HL-60 (cell line): ENCODE measurements around the gene LAMC1.

Experiments used
- GABPA ChIP-seq: IDR thresholded peaks from 2 replicates; pipeline ENCODE4 v1.6.1; 2012; ENCODE audit warnings: low read depth
- POLR2AphosphoS5 ChIP-seq: IDR thresholded peaks from 2 replicates; pipeline ENCODE4 v1.6.1; 2012; ENCODE audit warnings: low read depth
- SPI1 ChIP-seq: IDR thresholded peaks from 2 replicates; pipeline ENCODE4 v1.6.1; 2012; ENCODE audit warnings: low read depth, mild to moderate bottlenecking, borderline replicate concordance
- TF ChIP-seq, protein P1 (sequence below): IDR thresholded peaks from one replicate; pipeline ENCODE4 v1.5.1; 2011; ENCODE audit warnings: low read length, control low read depth, inconsistent platforms; ENCODE audit not compliant: insufficient read depth
- TF ChIP-seq, protein P2 (sequence below): IDR thresholded peaks from 2 replicates; pipeline ENCODE4 v1.6.1; 2012; ENCODE audit warnings: low read depth; ENCODE audit not compliant: insufficient replicate concordance

DNA sequence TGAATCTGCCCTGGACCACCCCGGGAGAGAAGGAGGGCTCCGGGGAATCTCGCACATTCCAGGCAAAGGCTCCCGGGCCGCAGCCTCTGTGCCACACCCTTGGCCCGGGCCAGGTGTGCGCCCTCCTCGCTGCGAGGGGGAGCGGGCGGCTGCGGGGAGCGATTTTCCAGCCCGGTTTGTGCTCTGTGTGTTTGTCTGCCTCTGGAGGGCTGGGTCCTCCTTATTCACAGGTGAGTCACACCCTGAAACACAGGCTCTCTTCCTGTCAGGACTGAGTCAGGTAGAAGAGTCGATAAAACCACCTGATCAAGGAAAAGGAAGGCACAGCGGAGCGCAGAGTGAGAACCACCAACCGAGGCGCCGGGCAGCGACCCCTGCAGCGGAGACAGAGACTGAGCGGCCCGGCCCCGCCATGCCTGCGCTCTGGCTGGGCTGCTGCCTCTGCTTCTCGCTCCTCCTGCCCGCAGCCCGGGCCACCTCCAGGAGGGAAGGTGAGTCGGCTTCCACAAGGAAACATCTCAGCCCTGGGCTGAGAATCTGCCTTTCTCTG, 162.8 kb downstream of the LAMC1 start, which contains the start of gene LAMC2:
- TF ChIP-seq, protein P1, sequence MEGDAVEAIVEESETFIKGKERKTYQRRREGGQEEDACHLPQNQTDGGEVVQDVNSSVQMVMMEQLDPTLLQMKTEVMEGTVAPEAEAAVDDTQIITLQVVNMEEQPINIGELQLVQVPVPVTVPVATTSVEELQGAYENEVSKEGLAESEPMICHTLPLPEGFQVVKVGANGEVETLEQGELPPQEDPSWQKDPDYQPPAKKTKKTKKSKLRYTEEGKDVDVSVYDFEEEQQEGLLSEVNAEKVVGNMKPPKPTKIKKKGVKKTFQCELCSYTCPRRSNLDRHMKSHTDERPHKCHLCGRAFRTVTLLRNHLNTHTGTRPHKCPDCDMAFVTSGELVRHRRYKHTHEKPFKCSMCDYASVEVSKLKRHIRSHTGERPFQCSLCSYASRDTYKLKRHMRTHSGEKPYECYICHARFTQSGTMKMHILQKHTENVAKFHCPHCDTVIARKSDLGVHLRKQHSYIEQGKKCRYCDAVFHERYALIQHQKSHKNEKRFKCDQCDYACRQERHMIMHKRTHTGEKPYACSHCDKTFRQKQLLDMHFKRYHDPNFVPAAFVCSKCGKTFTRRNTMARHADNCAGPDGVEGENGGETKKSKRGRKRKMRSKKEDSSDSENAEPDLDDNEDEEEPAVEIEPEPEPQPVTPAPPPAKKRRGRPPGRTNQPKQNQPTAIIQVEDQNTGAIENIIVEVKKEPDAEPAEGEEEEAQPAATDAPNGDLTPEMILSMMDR, result no peak
- TF ChIP-seq POLR2AphosphoS5 (no peak), SPI1 (no peak), GABPA (no peak)
- TF ChIP-seq, protein P2, sequence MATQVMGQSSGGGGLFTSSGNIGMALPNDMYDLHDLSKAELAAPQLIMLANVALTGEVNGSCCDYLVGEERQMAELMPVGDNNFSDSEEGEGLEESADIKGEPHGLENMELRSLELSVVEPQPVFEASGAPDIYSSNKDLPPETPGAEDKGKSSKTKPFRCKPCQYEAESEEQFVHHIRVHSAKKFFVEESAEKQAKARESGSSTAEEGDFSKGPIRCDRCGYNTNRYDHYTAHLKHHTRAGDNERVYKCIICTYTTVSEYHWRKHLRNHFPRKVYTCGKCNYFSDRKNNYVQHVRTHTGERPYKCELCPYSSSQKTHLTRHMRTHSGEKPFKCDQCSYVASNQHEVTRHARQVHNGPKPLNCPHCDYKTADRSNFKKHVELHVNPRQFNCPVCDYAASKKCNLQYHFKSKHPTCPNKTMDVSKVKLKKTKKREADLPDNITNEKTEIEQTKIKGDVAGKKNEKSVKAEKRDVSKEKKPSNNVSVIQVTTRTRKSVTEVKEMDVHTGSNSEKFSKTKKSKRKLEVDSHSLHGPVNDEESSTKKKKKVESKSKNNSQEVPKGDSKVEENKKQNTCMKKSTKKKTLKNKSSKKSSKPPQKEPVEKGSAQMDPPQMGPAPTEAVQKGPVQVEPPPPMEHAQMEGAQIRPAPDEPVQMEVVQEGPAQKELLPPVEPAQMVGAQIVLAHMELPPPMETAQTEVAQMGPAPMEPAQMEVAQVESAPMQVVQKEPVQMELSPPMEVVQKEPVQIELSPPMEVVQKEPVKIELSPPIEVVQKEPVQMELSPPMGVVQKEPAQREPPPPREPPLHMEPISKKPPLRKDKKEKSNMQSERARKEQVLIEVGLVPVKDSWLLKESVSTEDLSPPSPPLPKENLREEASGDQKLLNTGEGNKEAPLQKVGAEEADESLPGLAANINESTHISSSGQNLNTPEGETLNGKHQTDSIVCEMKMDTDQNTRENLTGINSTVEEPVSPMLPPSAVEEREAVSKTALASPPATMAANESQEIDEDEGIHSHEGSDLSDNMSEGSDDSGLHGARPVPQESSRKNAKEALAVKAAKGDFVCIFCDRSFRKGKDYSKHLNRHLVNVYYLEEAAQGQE, result no peak
